Measurements from ENCODE around the gene CADM1. TPM values are rescaled to one million over a fixed set of nuclear protein-coding genes. Genes with fewer than 3 reads are reported as not detected.

The CADM1 gene
- total RNA-seq, 2 donors from 2014 or later: 1.4 to 6.1 TPM

DNA sequence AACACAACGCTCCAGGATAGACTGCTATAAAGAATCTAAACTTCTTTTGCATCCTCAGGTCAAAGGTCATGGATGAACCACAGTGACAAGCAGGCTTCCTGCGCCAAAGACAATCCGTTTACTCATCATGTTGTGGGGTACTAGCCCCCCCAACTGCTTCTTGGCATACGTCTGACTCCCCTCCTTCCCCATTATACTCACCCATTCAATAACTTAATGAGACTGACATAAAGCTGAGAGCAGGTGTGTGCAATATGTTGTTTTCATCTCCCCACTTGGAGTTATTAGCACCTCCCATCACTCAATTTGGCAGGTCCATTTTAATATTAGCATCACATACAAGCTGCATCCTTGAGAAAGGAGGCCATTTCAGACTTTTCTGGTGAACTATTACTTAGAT, 157.1 kb downstream of the CADM1 start:
- no peak for ATAC-seq (ENCODE audit: insufficient number of reproducible peaks, low FRiP score, low read depth)
- H3K36me3 ChIP-seq: no peaks in the 10 kb centered on the region

DNA sequence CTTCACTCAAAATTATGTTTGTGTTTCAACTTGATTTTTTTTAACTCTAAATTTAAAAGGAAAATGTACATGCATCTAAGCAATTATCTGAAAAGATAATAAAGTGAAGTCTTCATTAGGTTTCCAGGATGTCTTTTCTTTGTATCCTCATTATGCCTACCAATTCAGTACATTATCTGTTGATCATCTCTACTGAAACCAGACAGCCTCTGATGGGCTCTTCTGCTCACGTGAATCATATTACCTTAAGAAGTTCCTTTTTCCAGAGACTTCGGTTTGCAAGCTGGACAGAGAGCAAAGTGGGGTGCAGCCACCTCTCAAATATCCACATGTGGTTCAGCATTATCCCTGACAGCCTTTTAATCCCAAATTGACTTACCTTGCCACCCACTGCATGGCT, 158.4 kb downstream of the CADM1 start:
- no peaks in the 10 kb centered on the region for H3K36me3 ChIP-seq
- TF ChIP-seq, protein P1, sequence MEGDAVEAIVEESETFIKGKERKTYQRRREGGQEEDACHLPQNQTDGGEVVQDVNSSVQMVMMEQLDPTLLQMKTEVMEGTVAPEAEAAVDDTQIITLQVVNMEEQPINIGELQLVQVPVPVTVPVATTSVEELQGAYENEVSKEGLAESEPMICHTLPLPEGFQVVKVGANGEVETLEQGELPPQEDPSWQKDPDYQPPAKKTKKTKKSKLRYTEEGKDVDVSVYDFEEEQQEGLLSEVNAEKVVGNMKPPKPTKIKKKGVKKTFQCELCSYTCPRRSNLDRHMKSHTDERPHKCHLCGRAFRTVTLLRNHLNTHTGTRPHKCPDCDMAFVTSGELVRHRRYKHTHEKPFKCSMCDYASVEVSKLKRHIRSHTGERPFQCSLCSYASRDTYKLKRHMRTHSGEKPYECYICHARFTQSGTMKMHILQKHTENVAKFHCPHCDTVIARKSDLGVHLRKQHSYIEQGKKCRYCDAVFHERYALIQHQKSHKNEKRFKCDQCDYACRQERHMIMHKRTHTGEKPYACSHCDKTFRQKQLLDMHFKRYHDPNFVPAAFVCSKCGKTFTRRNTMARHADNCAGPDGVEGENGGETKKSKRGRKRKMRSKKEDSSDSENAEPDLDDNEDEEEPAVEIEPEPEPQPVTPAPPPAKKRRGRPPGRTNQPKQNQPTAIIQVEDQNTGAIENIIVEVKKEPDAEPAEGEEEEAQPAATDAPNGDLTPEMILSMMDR (IDR thresholded peaks at IDR 0.05): no peak
- H3K4me1 ChIP-seq (ENCODE audit: control insufficient read depth in 1 of 2, low read depth in 2 of 2): no peaks in the 10 kb centered on the region
- ATAC-seq (ENCODE audit: insufficient number of reproducible peaks, low FRiP score, low read depth) (no peak), DNase-seq (ENCODE audit: low spot score) (no peak)
- no peak overlapping the region for H3K4me3 ChIP-seq
- H3K27ac ChIP-seq: no peak overlapping the region
- no peaks in the 10 kb centered on the region for H3K27me3 ChIP-seq (replicated peaks; ENCODE audit: insufficient read depth)
- no peaks in the 10 kb centered on the region for H3K9me3 ChIP-seq

More for the DNA sequence above, 157.1 kb downstream of the CADM1 start:
- Histone ChIP-seq H3K27me3 (replicated peaks; ENCODE audit: insufficient read depth) (no peaks in the 10 kb centered on the region), H3K4me1 (ENCODE audit: control insufficient read depth in 1 of 2, low read depth in 2 of 2) (no peaks in the 10 kb centered on the region), H3K4me3 (no peak overlapping the region), H3K27ac (no peak overlapping the region), H3K9me3 (no peaks in the 10 kb centered on the region)
- TF ChIP-seq, protein P1 (IDR thresholded peaks at IDR 0.05): no peak
- no peak for DNase-seq (ENCODE audit: low spot score)

DNA sequence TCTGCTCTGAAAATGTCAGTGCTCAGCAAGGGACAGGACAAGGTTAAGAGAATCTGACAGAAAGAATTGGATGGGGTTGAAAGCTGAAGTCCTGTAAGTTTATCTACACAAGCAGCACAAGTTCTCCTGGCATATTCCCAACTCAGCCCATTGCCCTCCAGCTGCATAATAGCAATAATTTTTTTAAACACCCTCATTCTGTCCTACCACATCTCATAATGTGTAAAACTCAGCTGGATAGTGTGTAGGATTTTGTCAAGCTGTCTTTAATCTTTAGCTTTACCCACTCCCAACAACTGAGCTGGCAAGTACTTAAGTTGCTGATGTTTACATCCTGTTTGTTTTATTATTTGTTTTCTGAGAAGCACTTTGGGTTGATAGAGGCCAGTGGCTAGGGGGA, 158.9 kb downstream of the CADM1 start:
- H3K9me3 ChIP-seq: no peaks in the 10 kb centered on the region
- H3K4me1 ChIP-seq (ENCODE audit: control insufficient read depth in 1 of 2, low read depth in 2 of 2): no peaks in the 10 kb centered on the region
- H3K4me3 ChIP-seq: no peak overlapping the region
- no peaks in the 10 kb centered on the region for H3K27me3 ChIP-seq (replicated peaks; ENCODE audit: insufficient read depth)
- TF ChIP-seq, protein P1 (IDR thresholded peaks at IDR 0.05): no peak
- ATAC-seq (ENCODE audit: insufficient number of reproducible peaks, low FRiP score, low read depth): no peak
- no peak for DNase-seq (ENCODE audit: low spot score)
- H3K27ac ChIP-seq: no peak overlapping the region
- H3K36me3 ChIP-seq: no peaks in the 10 kb centered on the region

DNA sequence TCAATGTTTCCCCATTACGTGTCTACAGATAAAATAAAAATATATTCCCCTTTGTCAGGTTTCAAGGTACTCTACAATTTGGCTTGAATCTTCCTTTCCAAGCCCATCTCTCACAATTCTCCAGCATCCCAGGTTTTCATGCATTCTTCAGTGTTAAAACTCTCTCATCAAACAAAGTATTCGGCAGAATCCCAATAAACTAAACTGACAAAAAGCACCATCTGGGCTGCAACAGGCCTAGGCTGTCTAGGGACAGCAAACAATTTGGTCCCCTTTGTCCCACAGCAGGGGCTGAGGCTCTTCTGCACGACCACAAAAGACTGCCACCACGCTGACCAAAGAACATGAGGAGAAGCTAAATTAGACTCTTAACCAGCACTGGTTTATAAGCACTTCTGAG, 159.4 kb downstream of the CADM1 start:
- TF ChIP-seq, protein P1 (IDR thresholded peaks at IDR 0.05): no peak
- Histone ChIP-seq H3K9me3 (no peaks in the 10 kb centered on the region), H3K36me3 (no peaks in the 10 kb centered on the region), H3K4me1 (ENCODE audit: control insufficient read depth in 1 of 2, low read depth in 2 of 2) (no peaks in the 10 kb centered on the region), H3K27ac (no peak overlapping the region), H3K4me3 (no peak overlapping the region), H3K27me3 (replicated peaks; ENCODE audit: insufficient read depth) (no peaks in the 10 kb centered on the region)
- no peak for DNase-seq (ENCODE audit: low spot score)
- no peak for ATAC-seq (ENCODE audit: insufficient number of reproducible peaks, low FRiP score, low read depth)

DNA sequence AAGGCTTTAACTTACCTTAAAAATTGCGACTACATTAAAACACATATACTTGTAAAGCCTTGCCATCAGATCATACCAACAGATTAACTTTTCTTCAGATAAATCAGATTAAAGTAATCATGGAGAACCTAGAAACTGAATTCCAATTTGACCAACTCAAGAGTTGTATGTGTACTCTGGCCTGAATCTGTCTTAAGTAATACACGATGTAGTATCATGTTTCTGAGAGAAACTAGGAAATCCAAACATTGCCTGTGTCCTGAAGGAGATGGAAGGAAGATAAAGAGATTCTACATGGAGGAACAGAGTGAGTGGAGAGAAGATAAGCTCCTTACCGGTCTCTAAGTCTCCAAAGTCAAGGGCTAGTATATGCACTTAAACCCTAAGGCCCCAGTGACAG, 162.1 kb downstream of the CADM1 start:
- DNase-seq (ENCODE audit: low spot score) (no peak), ATAC-seq (ENCODE audit: insufficient number of reproducible peaks, low FRiP score, low read depth) (no peak)
- no peak overlapping the region for H3K27ac ChIP-seq
- H3K4me3 ChIP-seq: no peak overlapping the region
- TF ChIP-seq, protein P1 (IDR thresholded peaks at IDR 0.05): no peak
- no peaks in the 10 kb centered on the region for H3K36me3 ChIP-seq
- no peaks in the 10 kb centered on the region for H3K4me1 ChIP-seq (ENCODE audit: control insufficient read depth in 1 of 2, low read depth in 2 of 2)
- no peaks in the 10 kb centered on the region for H3K9me3 ChIP-seq
- no peaks in the 10 kb centered on the region for H3K27me3 ChIP-seq (replicated peaks; ENCODE audit: insufficient read depth)
